Neural cell (in vitro differentiated cells): ENCODE results near the gene PLXDC2. TPM values are rescaled to one million over a fixed set of nuclear protein-coding genes. Genes with fewer than 3 reads are reported as not detected.

Experiments used
- H2AFZ ChIP-seq: fragments of 200-600, 300-800 bp; sonication (generic), shearing (Covaris generic); 2 replicates; pipeline ENCODE4 v1.6.0; 2014; ENCODE audit warnings: low read depth, mild to moderate bottlenecking, antibody characterized with exemption, low read length, moderate library complexity
- H3F3A ChIP-seq: fragments of 200-600 bp; shearing (Covaris generic); 2 replicates; pipeline ENCODE4 v1.6.1; 2016; ENCODE audit warnings: mild to moderate bottlenecking, moderate library complexity, mixed read lengths, antibody characterized with exemption, low read length; ENCODE audit not compliant: insufficient read depth, poor library complexity, severe bottlenecking
- H3K27ac ChIP-seq: fragments of 200-600, 300-800 bp; sonication (generic), shearing (Covaris generic); 2 replicates; pipeline ENCODE4 v1.5.1; 2014; ENCODE audit warnings: mild to moderate bottlenecking, low read length, moderate library complexity
- H3K27me3 ChIP-seq: fragments of 300-800, 200-600 bp; sonication (generic), shearing (Covaris generic); 2 replicates; pipeline ENCODE4 v1.6.0; 2014; ENCODE audit warnings: mild to moderate bottlenecking, low read depth, low read length, moderate library complexity; ENCODE audit not compliant: insufficient read depth
- H3K36me3 ChIP-seq: fragments of 300-800, 200-600 bp; sonication (generic), shearing (Covaris generic); 2 replicates; pipeline ENCODE4 v1.5.1; 2014; ENCODE audit warnings: mild to moderate bottlenecking, antibody characterized with exemption, low read length, moderate library complexity; ENCODE audit not compliant: insufficient read depth
- H3K4me2 ChIP-seq: fragments of 300-800, 200-600 bp; sonication (generic), shearing (Covaris generic); 2 replicates; pipeline ENCODE4 v1.6.0; 2014; ENCODE audit warnings: mild to moderate bottlenecking, low read length
- H3K4me3 ChIP-seq: fragments of 300-800, 200-600 bp; sonication (generic), shearing (Covaris generic); 2 replicates; pipeline ENCODE4 v1.5.1; 2014; ENCODE audit warnings: mild to moderate bottlenecking, low read length, moderate library complexity
- H3K79me2 ChIP-seq: fragments of 200-600 bp; shearing (Covaris generic); replicated peaks from 2 replicates; pipeline ENCODE4 v1.6.0; 2014; ENCODE audit warnings: mild to moderate bottlenecking, low read length, moderate library complexity; ENCODE audit not compliant: insufficient read depth
- H3K9ac ChIP-seq: fragments of 300-800, 200-600 bp; sonication (generic), shearing (Covaris generic); 2 replicates; pipeline ENCODE4 v1.6.1; 2016; ENCODE audit warnings: mild to moderate bottlenecking, low read length, mixed read lengths
- H3K9me2 ChIP-seq: fragments of 200-600 bp; shearing (Covaris generic); 2 replicates; pipeline ENCODE4 v1.6.1; 2016; ENCODE audit warnings: mild to moderate bottlenecking, low read length, mixed read lengths; ENCODE audit not compliant: insufficient read depth
- H3K9me3 ChIP-seq: fragments of 200-600, 300-800 bp; sonication (generic), shearing (Covaris generic); 2 replicates; pipeline ENCODE4 v1.6.1; 2016; ENCODE audit warnings: mild to moderate bottlenecking, mixed run types, low read length, moderate library complexity, mixed read lengths
- H4K20me1 ChIP-seq: fragments of 200-600 bp; shearing (Covaris generic); 2 replicates; pipeline ENCODE4 v1.6.1; 2016; ENCODE audit warnings: mild to moderate bottlenecking, mixed run types; ENCODE audit not compliant: insufficient read depth
- CTCF ChIP-seq: fragments of 450-650 bp; IDR thresholded peaks from 2 replicates; pipeline ENCODE4 v1.5.1; 2014; ENCODE audit warnings: antibody characterized with exemption, mild to moderate bottlenecking, moderate library complexity; ENCODE audit not compliant: poor library complexity, severe bottlenecking
- EP300 ChIP-seq: fragments of 450-650 bp; conservative IDR thresholded peaks from 2 replicates; pipeline ENCODE4 v1.6.1; 2014; ENCODE audit warnings: antibody characterized with exemption, mild to moderate bottlenecking, moderate library complexity; ENCODE audit not compliant: poor library complexity, severe bottlenecking
- EZH2 ChIP-seq: fragments of 200-600, 300-800 bp; shearing (Covaris generic), sonication (generic); IDR thresholded peaks from 2 replicates; pipeline ENCODE4 v1.6.1; 2014; ENCODE audit warnings: antibody characterized with exemption, low read length, borderline replicate concordance, mild to moderate bottlenecking; ENCODE audit not compliant: insufficient read depth, poor library complexity, severe bottlenecking
- MXI1 ChIP-seq: fragments of 450-650 bp; conservative IDR thresholded peaks from 2 replicates; pipeline ENCODE4 v1.6.1; 2014; ENCODE audit warnings: antibody characterized with exemption, mild to moderate bottlenecking; ENCODE audit not compliant: poor library complexity, severe bottlenecking
- POLR2AphosphoS5 ChIP-seq: IDR thresholded peaks from 2 replicates; pipeline ENCODE4 v1.6.1; 2012
- RAD21 ChIP-seq: fragments of 450-650 bp; conservative IDR thresholded peaks from 2 replicates; pipeline ENCODE4 v1.6.1; 2014; ENCODE audit warnings: antibody characterized with exemption, mild to moderate bottlenecking, moderate library complexity
- REST ChIP-seq: IDR thresholded peaks from 2 replicates; pipeline ENCODE4 v1.6.1; 2012; ENCODE audit warnings: borderline replicate concordance
- SMC3 ChIP-seq: fragments of 450-650 bp; conservative IDR thresholded peaks from 2 replicates; pipeline ENCODE4 v1.6.1; 2014; ENCODE audit warnings: antibody characterized with exemption, mild to moderate bottlenecking, moderate library complexity; ENCODE audit not compliant: poor library complexity
- TAF1 ChIP-seq: IDR thresholded peaks from 2 replicates; pipeline ENCODE4 v1.6.1; 2012; ENCODE audit warnings: low read depth
- polyA plus RNA-seq: library from polyadenylated mRNA; depleted of rRNA; stranded (reverse); fragments of >200 nt; gene quantifications from 2 replicates; pipeline ENCODE4 v1.2.3, GENCODE V29; 2014

The PLXDC2 gene
- polyA plus RNA-seq, 1 donor from 2014 or later: 2.3 TPM

- H3K79me2 ChIP-seq: no peaks in the 10 kb centered on the region
- TF ChIP-seq EZH2 (no peak), POLR2AphosphoS5 (no peak), CTCF (no peak), RAD21 (no peak), SMC3 (no peak), MXI1 (no peak), TAF1 (no peak), EP300 (no peak), REST (no peak)
- no peaks in the 10 kb centered on the region for H3K9me3 ChIP-seq
These were observed 163.4 kb downstream of the PLXDC2 start for GRCh38 chr10:19979628-19980027.

GRCh38 chr10:19983880-19984565 lies 167.8 kb downstream of the PLXDC2 start:
- no peaks in the 10 kb centered on the region for H3K9me2 ChIP-seq
- no peak overlapping the region for H3K4me2 ChIP-seq
- no peak overlapping the region for H3K27ac ChIP-seq
- H3K27me3 ChIP-seq: no peaks in the 10 kb centered on the region
- H3K9me3 ChIP-seq: no peaks in the 10 kb centered on the region
- no peak for TF ChIP-seq EP300
- TF ChIP-seq POLR2AphosphoS5: no peak
- TF ChIP-seq REST: no peak
- no peak for TF ChIP-seq TAF1
- no peak for TF ChIP-seq RAD21
- no peak for TF ChIP-seq MXI1
- TF ChIP-seq EZH2: no peak
- no peak for TF ChIP-seq SMC3
- TF ChIP-seq CTCF: no peak
- no peak overlapping the region for H2AFZ ChIP-seq
- no peaks in the 10 kb centered on the region for H4K20me1 ChIP-seq
- H3K4me3 ChIP-seq: no peak overlapping the region
- H3K79me2 ChIP-seq: peaks cover 2% of the 10 kb centered on the region
- no peaks in the 10 kb centered on the region for H3K36me3 ChIP-seq
- H3F3A ChIP-seq: no peaks in the 10 kb centered on the region
- H3K9ac ChIP-seq: no peak overlapping the region

More at GRCh38 chr10:19979628-19980027, 163.4 kb downstream of the PLXDC2 start:
- H3K27me3 ChIP-seq: no peaks in the 10 kb centered on the region
- no peak overlapping the region for H3K9ac ChIP-seq
- no peaks in the 10 kb centered on the region for H4K20me1 ChIP-seq
- H3K9me2 ChIP-seq: no peaks in the 10 kb centered on the region
- H3K27ac ChIP-seq: no peak overlapping the region
- no peaks in the 10 kb centered on the region for H3F3A ChIP-seq
- no peak overlapping the region for H2AFZ ChIP-seq
- H3K36me3 ChIP-seq: no peaks in the 10 kb centered on the region
- H3K4me3 ChIP-seq: no peak overlapping the region
- no peak overlapping the region for H3K4me2 ChIP-seq
